ENCODE measurements around the gene RHBDL3.
"Not testable (repeated sequence)": the region's sequence is repeated elsewhere in the genome, so short reads cannot be mapped to it uniquely, and the experiment has no call there.

Gene RHBDL3

DNA sequence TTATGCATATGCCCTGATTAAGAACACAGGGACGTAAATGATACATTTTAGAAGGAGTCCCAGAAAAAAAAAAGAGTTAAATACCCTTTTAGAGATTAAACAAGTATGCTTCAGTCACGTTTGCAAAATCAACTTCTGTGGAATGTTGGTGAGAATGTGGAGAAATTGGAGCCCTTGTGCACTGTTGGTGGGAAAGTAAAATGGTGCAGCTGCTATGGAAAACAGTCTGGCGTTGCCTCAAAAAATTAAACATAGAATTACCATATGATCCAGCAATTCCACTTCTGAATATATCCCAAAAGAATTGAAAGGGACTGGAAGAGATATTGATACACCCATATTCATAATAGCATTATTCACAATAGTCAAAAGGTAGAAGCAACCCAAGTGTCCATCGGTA is 26.5 kb downstream of the RHBDL3 start:
- DNase-seq, result no peak

DNA sequence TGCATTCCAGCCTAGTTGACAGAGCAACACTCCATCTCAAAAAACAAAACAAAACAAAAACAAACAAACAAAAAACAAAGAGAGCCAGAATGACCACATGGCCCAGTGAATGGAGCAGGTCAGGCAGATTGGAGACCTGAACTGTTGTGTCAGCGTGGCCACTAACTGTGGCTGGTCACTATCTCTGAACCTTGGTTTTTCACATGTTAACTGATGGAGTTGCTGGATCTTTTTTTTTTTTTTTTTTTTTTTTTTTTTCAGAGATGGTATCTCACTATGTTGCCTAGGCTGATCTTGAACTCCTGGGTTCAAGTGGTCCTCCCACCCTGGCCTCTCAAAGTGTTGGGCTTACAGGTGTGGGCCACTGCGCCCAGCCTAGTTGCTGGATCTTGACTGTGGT is 31.8 kb downstream of the RHBDL3 start:
- no peak for DNase-seq

DNA sequence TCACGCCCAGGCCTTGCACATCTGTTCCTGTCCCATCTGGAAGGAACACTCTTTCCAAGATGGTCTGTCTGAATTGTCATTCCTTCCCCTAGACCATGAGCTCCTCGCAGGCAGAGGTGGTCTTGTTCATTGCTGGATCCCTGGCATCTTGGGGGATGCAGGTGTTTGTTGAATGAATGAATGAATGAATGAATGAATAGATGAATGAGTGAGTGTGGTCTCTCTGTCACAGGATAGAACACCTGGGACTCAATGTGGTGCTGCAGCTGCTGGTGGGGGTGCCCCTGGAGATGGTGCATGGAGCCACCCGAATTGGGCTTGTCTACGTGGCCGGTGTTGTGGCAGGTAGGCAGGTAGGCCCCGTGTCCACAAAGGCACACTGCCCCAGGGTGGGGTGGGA is 32.2 kb downstream of the RHBDL3 start:
- no peak for DNase-seq

DNA sequence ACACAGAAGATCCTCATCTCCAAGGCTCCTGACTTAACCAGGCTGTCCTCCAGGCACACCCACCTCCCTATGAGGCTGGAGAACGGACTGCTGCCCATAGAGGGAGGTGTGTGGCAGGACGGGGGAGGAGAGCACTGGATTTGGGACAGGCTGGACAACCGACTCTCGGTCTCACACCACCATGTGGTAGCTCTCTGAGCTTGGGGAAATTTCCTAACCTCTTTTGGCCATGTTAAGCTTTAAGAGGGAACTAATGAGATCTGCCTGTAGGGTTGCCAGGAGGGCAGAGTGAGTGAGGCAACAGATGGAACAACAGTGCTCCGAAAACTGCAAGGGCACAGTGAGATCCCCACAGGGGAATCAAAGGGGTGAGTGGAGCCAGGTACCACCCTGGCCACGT is 32.7 kb downstream of the RHBDL3 start:
- DNase-seq, result no peak

DNA sequence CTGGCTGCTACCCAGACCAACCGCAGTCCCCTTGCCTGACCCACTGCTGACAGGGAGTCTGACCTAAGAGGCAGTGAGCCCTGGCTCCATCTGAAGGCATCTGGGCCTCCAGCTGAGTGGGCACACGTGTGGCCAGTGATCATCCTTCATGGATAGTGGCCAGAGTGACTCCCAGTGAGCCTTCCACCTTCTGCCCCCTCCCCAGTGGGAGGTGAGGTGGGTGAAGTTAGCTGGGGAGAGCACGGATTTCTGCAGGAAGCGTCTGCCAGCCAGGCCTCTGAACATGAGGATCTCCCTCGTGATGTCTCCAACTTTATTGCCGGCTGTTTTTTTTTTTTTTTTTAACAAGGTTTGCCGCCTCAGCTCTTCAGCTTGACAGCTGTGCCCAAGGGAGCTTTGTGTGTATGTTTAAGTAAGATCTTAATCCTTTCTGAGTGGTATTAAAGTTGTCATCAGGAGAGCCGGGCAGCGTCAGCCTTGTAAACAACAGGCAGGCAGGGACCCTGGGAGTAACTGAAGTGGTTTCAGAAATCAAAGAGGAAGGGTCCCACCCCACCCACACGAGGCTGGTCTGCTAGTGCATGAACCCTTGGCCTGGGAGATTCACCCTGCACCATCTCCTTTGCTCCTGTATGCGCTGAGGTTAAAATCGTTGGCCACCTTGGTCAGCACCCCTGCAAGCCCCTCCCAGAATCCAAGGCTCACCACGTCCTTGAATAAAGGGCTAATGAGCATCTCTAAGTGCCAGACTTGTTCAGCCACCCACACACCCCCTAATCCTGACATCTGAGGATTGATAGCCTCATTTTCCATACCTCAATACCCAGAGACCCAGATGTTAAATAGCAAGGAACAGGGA is 33.3 kb downstream of the RHBDL3 start:
- no peak for DNase-seq

DNA sequence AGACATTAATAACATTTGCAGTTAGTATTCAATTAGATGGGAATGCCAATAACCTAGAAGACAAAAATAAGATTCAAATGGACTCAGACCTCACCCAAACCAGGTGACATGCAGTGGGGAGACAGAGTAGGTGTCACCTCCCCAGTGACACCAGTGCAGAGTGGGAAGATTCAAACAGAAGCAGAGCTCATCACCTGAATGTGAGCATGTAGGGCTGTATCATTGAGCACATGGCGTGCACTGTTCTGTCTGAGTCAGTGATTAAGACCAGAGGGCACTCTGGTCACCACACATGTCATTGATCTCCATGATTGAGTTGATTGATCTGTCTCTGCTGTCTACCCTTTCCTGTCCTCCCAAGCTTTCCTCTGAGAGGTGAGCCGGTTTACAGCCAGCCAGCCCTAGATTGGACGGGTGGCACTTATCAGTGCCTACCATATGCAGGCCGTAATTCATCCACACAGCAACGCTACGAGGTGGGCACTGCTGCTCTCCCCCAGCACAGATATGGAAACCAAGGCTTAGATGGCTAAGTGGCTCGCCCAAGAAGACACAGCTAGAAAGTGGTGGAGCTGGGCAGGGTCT is 34.0 kb downstream of the RHBDL3 start:
- DNase-seq, result no peak

DNA sequence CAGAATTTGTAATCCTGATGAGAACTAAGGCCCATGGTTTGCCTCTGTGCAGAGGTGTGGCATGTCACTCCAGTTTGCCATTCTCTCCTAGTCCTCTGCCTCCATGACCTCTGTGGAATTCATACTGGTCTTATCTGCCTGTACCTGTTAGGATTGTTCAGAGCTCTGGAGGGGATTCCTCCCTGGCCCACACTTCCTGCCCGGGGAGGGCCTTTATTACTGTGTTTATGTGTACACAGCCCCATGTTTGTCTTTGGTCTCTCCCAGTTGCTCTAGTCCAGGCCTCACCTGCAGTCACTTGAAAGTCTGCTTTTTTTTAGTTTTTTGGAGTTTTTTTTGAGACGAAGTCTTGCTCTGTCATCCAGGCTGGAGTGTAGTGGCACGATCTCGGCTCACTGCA is 36.4 kb downstream of the RHBDL3 start:
- DNase-seq, result no peak

DNA sequence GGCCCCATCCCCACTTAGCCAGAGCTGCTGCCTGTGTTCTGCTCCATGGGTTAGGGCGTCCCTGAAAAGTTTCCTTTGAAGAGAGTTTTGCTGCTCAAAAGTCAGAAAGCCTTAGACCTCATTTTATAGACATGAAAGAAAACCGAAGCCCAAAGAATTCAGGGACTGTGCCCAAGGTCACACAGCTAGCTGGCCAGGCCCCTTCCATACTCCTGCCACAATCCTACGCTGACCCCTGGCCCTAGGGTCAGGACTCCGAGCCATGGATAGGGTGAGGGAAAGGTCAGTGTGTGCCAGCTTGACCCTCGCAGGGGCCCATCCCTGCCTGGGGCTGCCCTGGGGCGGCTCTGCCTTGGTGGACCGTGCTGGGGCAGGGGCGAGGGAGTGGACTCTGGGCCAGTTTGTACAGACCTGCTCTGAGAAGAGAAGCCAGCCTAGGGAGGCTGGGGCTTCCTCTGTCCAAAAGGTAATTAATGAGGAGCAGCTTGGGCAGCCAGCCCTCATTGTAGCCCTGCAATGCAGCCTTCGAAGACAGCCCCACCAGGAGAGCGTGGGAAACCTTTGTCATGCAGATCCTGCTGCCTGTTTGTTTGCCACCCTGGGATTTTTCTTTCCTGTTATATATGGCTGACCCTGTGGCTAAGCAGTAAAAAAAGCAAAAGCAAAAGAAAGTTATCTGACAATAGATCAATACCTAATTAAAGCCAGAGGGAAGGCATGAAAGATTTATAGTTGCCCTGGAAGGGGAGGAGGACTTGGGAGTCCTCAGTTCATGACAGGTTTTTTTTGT is 37.4 kb downstream of the RHBDL3 start:
- no peak for DNase-seq

DNA sequence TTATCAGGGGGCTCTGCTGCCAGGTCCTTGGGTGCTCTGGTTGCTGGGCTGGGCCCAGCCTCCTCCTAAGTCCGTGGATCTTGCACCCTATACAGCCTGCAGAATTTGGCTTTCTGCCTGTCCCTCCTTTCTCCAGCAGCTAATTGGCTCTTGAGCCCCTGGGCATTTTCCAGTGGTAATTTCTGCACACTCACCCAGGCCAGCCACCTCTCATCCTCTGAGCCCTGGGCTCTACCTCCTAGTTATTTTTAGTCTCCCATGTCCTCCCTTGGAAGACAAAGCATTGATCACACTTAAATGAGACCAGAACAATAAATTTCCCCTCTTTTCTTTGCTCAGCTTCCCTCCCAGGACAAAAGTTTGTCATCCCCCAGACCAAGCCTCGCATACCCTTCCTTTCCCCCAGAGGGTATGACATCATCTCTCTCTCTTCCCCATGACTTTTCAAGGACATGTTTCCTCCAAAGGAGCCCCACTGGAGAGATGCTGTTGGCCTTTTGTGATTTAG is 38.2 kb downstream of the RHBDL3 start:
- DNase-seq, result no peak

DNA sequence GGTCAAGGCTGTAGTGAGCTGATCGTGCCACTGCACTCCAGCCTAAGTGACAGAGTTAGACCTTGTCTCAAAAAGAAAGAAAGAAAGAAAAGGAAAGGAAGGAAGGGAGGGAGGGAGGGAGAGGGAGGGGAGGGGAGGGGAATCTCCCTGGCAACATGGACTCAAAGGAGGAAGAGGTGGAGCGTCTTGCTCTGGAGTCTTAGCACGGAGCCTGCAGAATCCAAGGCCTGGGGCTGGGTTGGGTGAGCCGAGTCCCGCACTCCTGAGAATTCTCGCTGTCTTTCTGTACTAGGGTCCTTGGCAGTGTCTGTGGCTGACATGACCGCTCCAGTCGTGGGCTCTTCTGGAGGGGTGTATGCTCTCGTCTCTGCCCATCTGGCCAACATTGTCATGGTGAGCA is 39.4 kb downstream of the RHBDL3 start:
- DNase-seq, result no peak

DNA sequence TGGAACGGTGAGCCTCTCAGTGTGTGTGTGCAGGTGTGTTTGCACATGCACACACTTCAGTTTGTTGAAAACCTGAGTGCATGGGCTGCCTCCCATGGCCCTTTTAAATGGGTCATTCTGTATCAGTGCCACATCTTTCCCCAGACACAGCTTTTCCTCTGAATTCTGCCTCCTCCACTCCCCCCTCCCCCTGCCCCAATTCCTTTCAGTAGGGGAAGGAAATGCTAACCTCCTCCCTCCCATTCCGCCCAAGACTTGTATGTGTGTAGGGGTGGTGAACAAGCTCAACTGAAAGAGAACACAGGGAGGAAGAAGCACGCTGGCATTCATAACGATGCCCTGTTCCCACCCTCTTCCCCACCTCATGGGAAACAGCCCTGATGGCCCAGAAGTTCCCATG is 42.0 kb downstream of the RHBDL3 start:
- no peak for DNase-seq

DNA sequence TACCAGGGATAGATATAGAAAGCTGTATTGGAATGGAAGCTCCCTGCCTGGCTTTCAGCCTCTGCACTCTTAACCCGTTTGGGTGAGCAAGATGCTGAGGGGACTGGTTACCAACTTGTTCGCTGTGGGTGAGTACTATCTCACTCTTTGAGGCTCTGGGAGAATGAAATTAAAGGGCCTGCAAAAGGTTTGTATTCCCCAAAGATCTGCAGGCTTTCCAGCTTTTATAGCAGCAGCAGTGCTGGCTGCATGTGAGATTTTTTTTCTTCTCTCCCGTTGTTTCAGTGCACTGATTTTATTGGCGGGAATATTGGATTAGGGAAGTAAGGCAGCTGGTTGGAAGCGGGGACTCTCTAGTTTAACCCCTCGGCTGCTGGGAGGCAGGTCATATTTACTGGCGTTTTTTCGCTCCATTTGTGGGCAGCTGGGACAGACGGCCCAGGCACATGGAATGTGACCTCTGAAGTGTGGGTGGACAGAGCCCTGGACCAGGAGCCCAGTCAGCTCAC is 45.5 kb downstream of the RHBDL3 start:
- DNase-seq, result no peak

DNA sequence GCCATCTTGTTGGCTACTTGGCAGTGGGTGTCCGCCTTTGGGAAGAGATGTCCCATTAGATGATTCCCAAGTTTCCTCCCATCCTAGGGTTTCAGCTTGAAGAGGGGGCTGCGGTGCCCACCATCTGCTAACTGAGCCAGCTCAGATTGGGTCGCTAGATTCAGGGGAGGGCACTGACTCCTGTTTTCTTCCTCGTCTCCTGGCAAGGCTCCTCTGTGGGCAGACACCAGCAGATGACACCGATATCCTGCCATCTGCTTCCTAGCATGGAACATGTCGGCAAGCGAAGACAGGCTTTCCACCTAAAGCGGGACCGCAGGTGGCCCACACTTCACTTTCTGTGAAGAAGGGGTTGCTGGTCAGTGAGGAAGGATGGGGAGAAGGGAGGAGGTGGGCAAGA is 49.0 kb downstream of the RHBDL3 start:
- DNase-seq, result no peak

DNA sequence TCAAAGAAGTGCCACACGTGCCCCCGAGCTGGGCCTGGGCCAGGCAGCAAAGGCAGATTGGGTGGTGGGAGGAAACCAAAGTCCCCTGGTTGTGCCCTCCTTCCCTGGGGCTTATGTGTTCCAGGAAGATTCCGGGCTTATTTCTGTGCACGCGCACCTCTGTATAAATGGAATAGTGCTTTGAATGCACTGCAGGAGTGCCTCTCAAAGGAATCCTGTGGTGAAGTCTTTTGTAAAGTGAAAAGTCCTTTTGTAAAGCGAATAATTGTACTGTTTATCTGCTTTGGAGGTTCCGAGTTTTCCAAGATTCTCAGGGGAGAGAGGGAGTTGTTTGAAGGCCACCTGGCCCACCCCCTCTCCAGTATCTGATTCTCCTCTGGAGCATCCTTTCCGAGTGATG is 49.5 kb downstream of the RHBDL3 start:
- DNase-seq, result no peak

DNA sequence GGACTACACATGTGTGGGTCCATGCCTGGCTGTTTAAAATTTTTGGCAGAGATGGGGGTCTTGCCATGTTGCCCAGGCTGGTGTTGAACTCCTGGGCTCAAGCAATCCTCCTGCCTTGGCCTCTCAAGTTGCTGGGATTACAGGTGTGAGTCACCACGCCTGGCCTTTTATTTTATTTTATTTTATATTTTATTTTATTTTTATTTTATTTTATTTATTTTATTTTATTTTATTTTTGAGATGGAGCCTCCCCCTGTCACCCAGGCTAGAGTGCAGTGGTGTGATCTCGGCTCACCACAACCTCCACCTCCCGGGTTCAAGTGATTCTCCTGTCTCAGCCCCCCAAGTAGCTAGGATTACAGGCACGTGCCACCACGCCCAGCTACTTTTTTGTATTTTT is 51.0 kb downstream of the RHBDL3 start:
- not testable (repeated sequence) for DNase-seq

DNA sequence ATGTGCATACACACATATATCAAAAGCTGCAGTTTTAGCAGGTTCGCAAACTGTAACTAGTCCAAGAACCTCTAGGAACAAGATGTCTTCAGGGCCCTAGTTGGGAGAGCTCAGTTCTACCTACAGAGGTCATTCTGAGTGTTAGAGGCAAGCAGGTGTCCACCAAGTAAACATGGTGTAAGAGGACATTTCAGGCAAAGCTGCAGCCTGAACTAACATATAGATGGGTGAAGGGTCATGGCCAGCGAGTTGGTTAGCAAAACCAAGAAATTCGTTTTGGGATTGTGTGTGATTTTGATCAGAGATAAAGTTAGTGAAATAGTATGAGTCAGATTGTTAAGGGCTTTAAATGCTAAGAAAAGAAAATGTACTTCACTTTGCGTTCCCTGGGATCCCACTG is 51.7 kb downstream of the RHBDL3 start:
- DNase-seq, result no peak

DNA sequence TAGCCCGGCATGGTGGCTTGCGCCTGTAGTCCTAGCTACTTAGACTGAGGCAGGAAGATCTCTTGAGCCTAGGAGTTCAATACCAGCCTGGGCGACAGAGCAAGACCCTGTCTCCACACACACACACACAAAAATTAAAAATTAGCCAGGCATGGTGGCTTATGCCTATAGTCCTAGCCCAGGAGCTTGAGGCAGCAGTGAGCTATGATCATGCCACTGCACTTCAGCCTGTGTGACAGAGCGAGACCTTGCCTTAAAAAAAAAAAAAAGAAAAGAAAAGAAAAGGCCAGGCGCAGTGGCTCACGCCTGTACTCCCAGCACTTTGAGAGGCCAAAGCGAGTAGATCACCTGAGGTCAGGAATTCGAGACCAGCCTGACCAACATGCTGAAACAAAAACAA is 52.4 kb downstream of the RHBDL3 start:
- no peak for DNase-seq

DNA sequence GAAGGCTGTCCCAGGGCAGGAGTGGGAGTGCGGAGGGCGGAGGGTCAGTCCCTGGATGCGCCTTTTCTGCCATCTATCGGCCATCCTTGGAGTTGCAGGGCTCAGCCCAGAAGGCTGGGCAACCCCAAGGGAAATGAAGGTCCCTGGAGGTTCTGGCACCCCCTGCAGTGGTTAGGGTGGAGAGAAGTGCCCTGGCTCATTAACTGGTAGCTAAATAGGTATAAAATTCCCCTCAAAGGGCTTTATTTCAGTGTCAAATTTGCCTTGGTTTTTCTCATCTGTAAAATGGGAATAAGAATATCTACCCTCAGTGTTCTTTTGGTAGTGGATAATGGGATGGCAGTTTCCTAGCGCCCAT is 53.9 kb downstream of the RHBDL3 start:
- peak; percentile 93 for DNase-seq

DNA sequence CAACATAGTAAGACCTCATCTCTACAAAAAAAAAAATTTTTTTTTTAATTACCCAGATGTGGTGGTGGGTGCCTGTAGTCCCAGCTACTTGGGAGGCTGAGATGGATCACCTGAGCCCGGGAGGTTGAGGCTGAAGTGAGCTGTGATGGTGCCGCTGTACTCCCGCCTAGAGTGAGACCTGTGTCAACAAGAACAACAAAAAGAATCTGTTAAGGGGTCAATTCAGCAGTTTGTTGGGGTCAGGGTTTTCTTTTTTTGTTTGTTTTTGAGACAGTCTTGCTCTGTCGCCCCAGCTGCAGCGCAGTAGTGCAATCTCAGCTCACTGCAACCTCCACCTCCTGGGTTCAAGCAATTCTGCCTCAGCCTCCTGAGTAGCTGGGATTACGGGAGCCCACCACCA is 54.4 kb downstream of the RHBDL3 start:
- DNase-seq, result not testable (repeated sequence)

DNA sequence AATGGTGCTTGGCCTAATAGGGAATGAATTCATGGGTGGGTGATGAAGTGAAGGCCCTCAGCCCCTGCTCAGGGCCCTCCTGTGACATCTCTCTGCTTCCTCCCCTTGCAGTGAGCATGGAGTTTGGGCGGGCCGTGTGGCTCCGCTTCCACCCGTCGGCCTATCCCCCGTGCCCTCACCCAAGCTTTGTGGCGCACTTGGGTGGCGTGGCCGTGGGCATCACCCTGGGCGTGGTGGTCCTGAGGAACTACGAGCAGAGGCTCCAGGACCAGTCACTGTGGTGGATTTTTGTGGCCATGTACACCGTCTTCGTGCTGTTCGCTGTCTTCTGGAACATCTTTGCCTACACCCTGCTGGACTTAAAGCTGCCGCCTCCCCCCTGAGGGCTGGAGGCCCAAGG is 55.2 kb downstream of the RHBDL3 start:
- no peak for DNase-seq

DNA sequence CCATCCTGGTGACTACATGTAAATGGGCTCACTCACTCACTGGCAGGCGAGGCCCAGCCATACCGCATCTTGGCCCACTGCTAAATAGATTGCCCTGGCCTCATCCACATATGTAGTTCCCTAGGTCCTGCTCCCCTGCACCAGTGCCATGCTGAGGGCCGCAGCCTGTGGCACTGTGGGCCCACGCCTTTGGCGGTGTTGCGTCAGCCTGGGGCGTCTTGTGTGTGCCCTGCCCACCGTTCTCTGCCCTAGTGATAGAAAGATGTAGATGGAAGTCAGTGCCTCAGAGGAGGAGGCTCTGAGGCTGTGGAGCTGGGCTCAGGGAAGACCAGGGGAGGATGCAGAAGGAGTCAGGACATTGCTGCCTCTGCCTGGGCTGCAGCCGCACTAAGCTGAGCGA is 57.4 kb downstream of the RHBDL3 start:
- DNase-seq, result no peak

DNA sequence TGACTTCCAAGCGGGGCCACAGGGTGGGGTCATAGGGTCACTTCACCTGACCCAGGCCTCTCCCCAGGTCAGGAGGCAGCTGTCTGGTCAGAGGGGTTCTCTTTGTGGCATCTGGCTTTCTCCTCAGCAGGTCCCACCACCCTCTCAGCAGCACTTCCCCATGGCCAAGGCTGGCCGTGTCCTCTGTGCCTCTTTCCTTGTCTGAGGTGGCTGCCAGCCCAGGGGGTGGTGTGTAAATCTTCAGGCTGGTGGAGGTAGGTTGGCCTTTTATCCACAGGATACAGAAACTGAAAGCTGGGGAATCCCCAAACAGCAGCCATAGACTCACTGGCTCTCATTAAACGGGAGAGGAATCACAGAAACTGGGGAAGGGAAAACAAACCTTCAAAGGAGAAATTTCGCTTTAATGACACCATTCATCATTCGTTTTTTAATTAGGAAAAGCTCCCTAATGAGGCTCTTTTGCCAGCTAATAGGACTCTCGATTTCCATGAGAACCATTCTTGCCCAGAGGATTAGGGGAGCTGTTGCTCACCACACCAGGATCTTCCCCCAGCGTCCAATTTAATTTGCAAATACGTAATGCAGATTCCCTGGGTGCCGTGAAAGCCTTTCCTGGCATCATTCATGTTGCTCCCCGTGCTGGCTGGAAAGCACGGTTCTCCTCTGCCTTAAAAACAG is 58.3 kb downstream of the RHBDL3 start:
- no peak for DNase-seq

DNA sequence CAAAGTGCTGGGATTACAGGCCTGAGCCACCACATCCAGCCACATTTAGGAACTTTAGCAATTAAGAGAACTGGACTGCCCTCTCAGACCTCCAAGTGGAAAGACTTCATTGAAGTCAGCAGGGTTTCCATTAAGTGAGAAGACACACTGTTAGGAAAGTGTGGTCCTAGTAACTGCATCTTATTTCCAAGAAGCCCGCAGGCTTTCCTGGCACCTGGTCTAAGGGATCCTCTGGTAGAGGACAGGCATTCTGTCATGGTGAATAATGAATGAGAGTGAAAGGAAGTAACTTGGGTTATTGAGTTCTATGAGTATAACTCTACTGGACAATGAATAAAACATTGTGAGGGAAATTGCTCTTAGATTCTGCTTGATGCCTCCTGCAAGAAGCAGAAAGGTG is 62.3 kb downstream of the RHBDL3 start:
- no peak for DNase-seq

All from activated CD8-positive, alpha-beta memory T cell treated with anti-CD3 and anti-CD28 coated beads for 24 hours (primary cell).